GM23248 (cell line): ENCODE data around the gene UNC5C. TPM values are rescaled to one million over a fixed set of nuclear protein-coding genes. Genes with fewer than 3 reads are reported as not detected.

ENCODE experiments used
- DNase-seq: peaks from one replicate; pipeline ENCODE4 v3.0.0-alpha.2; 2015
- H2AFZ ChIP-seq: fragments of 200-600 bp; sonication (generic); 2 replicates; pipeline ENCODE4 v1.6.1; 2016; ENCODE audit warnings: antibody characterized with exemption
- H3F3A ChIP-seq: fragments of 200-600 bp; sonication (generic); 2 replicates; pipeline ENCODE4 v1.6.1; 2016; ENCODE audit warnings: mild to moderate bottlenecking, antibody characterized with exemption, mixed run types; ENCODE audit not compliant: insufficient read depth
- H3K27ac ChIP-seq: fragments of 200-600 bp; sonication (generic); 2 replicates; pipeline ENCODE4 v1.5.1; 2016; ENCODE audit warnings: mild to moderate bottlenecking
- H3K27me3 ChIP-seq: fragments of 200-600 bp; sonication (generic); replicated peaks from 2 replicates; pipeline ENCODE4 v1.6.1; 2016; ENCODE audit warnings: mild to moderate bottlenecking; ENCODE audit not compliant: insufficient read depth
- H3K36me3 ChIP-seq: fragments of 200-600 bp; sonication (generic); 2 replicates; pipeline ENCODE4 v1.6.1; 2016; ENCODE audit warnings: low read depth, mild to moderate bottlenecking
- H3K4me1 ChIP-seq: fragments of 200-600 bp; sonication (generic); 2 replicates; pipeline ENCODE4 v1.6.1; 2016; ENCODE audit warnings: mild to moderate bottlenecking; ENCODE audit not compliant: insufficient read depth
- H3K4me2 ChIP-seq: fragments of 200-600 bp; sonication (generic); one replicate; pipeline ENCODE4 v1.6.1; 2016; ENCODE audit warnings: mild to moderate bottlenecking; ENCODE audit not compliant: unreplicated experiment
- H3K4me3 ChIP-seq: fragments of 200-600 bp; sonication (generic); 2 replicates; pipeline ENCODE4 v1.5.1; 2016; ENCODE audit warnings: mild to moderate bottlenecking
- H3K79me2 ChIP-seq: fragments of 200-600 bp; sonication (generic); 2 replicates; pipeline ENCODE4 v1.6.1; 2016; ENCODE audit warnings: mild to moderate bottlenecking; ENCODE audit not compliant: insufficient read depth
- H3K9ac ChIP-seq: fragments of 200-600 bp; sonication (generic); 2 replicates; pipeline ENCODE4 v1.6.1; 2016; ENCODE audit warnings: mild to moderate bottlenecking
- H3K9me2 ChIP-seq: fragments of 200-600 bp; sonication (generic); 2 replicates; pipeline ENCODE4 v1.6.1; 2016; ENCODE audit warnings: mixed run types, mild to moderate bottlenecking, moderate library complexity; ENCODE audit not compliant: insufficient read depth
- H3K9me3 ChIP-seq: fragments of 200-600 bp; sonication (generic); one replicate; pipeline ENCODE4 v1.6.1; 2017; ENCODE audit warnings: low read depth
- H4K20me1 ChIP-seq: fragments of 200-600 bp; sonication (generic); 2 replicates; pipeline ENCODE4 v1.6.0; 2016; ENCODE audit not compliant: insufficient read depth
- EZH2 ChIP-seq: fragments of 200-600 bp; sonication (generic); IDR thresholded peaks from 2 replicates; pipeline ENCODE4 v1.6.1; 2018; ENCODE audit warnings: antibody characterized with exemption, mild to moderate bottlenecking; ENCODE audit not compliant: insufficient read depth, poor library complexity, severe bottlenecking
- EZH2phosphoT487 ChIP-seq: fragments of 200-600 bp; sonication (generic); IDR thresholded peaks from 2 replicates; pipeline ENCODE4 v1.6.1; 2018; ENCODE audit warnings: antibody characterized with exemption, moderate library complexity, mild to moderate bottlenecking, low read depth; ENCODE audit not compliant: insufficient read depth
- WGBS, 2 experiments: methylation state at CpG; one replicate each; pipeline ENCODE4 v1.1.6; 2015 to 2017; ENCODE audit warnings: low lambda C conversion rate in 2 of 2, low coverage in 1 of 2; ENCODE audit errors: missing lambda C conversion rate in 2 of 2; 5-methylcytosine and 5-hydroxymethylcytosine counted together
- in situ Hi-C: fragments of 300-500 bp; cut with MboI; formaldehyde crosslinking; loops from 2 replicates; pipeline ENCODE4 v1.15.0; 2020
- polyA plus RNA-seq: library from polyadenylated mRNA; unstranded; fragments of >200 nt; fragmentation: Nextera tagmentation; extraction: Ambion mirVana; gene quantifications from 2 replicates; pipeline ENCODE4 v1.2.1, GENCODE V29; 2016
- total RNA-seq: library from RNA; depleted of rRNA; stranded (reverse); fragments of >200 nt; shearing (Covaris generic); gene quantifications from 2 replicates; pipeline ENCODE4 v1.2.3, GENCODE V29; 2014

The UNC5C gene
- total and polyA plus RNA-seq, 2 experiments from 2014 or later = not detected

- Histone ChIP-seq H3K79me2 (no peaks in the 10 kb centered on the region), H3K36me3 (no peaks in the 10 kb centered on the region), H3K9ac (no peak overlapping the region), H3K4me3 (no peak overlapping the region), H3K9me2 (no peaks in the 10 kb centered on the region), H2AFZ (no peak overlapping the region), H3K27me3 (no peaks in the 10 kb centered on the region), H3F3A (no peaks in the 10 kb centered on the region), H3K9me3 (no peaks in the 10 kb centered on the region), H3K27ac (no peak overlapping the region), H3K4me1 (no peaks in the 10 kb centered on the region), H3K4me2 (no peak overlapping the region), H4K20me1 (no peaks in the 10 kb centered on the region)
- DNase-seq = no peak
- WGBS, 2 experiments = 1 to 4% methylated on average over 6 of the region's 6 CpGs
- in situ Hi-C loops = no loop called here
- TF ChIP-seq EZH2phosphoT487 (no peak), EZH2 (no peak)
These were observed 83.8 kb downstream of the UNC5C start for GRCh38 chr4:95465010-95465409.

GRCh38 chr4:95462921-95463320, 85.9 kb downstream of the UNC5C start:
- no peaks in the 10 kb centered on the region for H3K79me2 ChIP-seq
- H3K9ac ChIP-seq = no peak overlapping the region
- no peaks in the 10 kb centered on the region for H3K4me1 ChIP-seq
- TF ChIP-seq EZH2 = no peak
- no peak for TF ChIP-seq EZH2phosphoT487
- no peak overlapping the region for H3K27ac ChIP-seq
- H3K4me2 ChIP-seq = no peak overlapping the region
- no peaks in the 10 kb centered on the region for H3K9me2 ChIP-seq
- no peak overlapping the region for H3K4me3 ChIP-seq
- H4K20me1 ChIP-seq = no peaks in the 10 kb centered on the region
- WGBS, 2 experiments = 24 to 34% methylated on average over 8 of the region's 8 CpGs
- no peak overlapping the region for H2AFZ ChIP-seq
- no peaks in the 10 kb centered on the region for H3F3A ChIP-seq
- no peak for DNase-seq
- H3K27me3 ChIP-seq = no peaks in the 10 kb centered on the region
- H3K36me3 ChIP-seq = no peaks in the 10 kb centered on the region
- in situ Hi-C loops = no loop called here
- H3K9me3 ChIP-seq = no peaks in the 10 kb centered on the region

DNA sequence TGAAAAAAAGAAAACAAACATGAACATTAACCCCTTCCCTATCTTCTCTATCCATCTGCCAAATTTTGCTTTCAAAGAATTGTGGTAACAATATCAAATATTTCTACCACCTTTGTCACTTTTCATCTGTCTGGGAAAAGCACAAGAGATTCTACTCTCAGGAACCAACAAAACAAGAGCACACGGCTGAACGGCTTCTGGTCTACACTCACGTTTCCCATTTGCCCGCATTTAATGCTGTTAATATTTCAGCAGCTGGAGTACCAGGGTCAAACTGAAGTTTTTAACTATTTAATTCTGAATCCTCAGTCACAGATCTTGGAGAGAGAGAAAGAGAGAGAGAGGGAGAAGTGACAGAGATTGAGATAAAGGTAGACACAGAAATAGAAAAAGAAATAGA, 91.4 kb downstream of the UNC5C start:
- Histone ChIP-seq H3K9ac (no peak overlapping the region), H3K79me2 (no peaks in the 10 kb centered on the region), H3K4me1 (no peaks in the 10 kb centered on the region), H3K9me3 (no peaks in the 10 kb centered on the region), H3K27ac (no peak overlapping the region), H4K20me1 (no peaks in the 10 kb centered on the region), H3K27me3 (no peaks in the 10 kb centered on the region), H3K4me2 (no peak overlapping the region), H3K36me3 (no peaks in the 10 kb centered on the region), H2AFZ (no peak overlapping the region), H3K9me2 (no peaks in the 10 kb centered on the region), H3K4me3 (no peak overlapping the region), H3F3A (no peaks in the 10 kb centered on the region)
- 11 to 20% methylated on average over 4 of the region's 4 CpGs for WGBS, 2 experiments
- TF ChIP-seq EZH2 (no peak), EZH2phosphoT487 (no peak)
- no peak for DNase-seq
- in situ Hi-C loops = no loop called here

- Histone ChIP-seq H4K20me1 (no peaks in the 10 kb centered on the region), H3K79me2 (no peaks in the 10 kb centered on the region), H3K4me2 (no peak overlapping the region), H3F3A (no peaks in the 10 kb centered on the region), H3K9me2 (no peaks in the 10 kb centered on the region), H3K9ac (no peak overlapping the region), H3K36me3 (no peaks in the 10 kb centered on the region), H3K4me3 (no peak overlapping the region), H3K27ac (no peak overlapping the region), H3K9me3 (no peaks in the 10 kb centered on the region), H3K27me3 (no peaks in the 10 kb centered on the region), H2AFZ (no peak overlapping the region), H3K4me1 (no peaks in the 10 kb centered on the region)
- WGBS, 2 experiments = 12 to 14% methylated on average over 2 of the region's 2 CpGs
- TF ChIP-seq EZH2phosphoT487 = no peak
- TF ChIP-seq EZH2 = no peak
- in situ Hi-C loops = no loop called here
- no peak for DNase-seq
These were observed 98.5 kb downstream of the UNC5C start for GRCh38 chr4:95450294-95450693.

- WGBS, 2 experiments = 18 to 28% methylated on average over 4 of the region's 4 CpGs
- Histone ChIP-seq H3K4me1 (no peaks in the 10 kb centered on the region), H3K9me2 (no peaks in the 10 kb centered on the region), H3K4me3 (no peak overlapping the region), H3K4me2 (no peak overlapping the region), H2AFZ (no peak overlapping the region), H3K9ac (no peak overlapping the region), H3F3A (no peaks in the 10 kb centered on the region), H3K27me3 (no peaks in the 10 kb centered on the region), H3K36me3 (no peaks in the 10 kb centered on the region), H3K79me2 (no peaks in the 10 kb centered on the region), H3K27ac (no peak overlapping the region), H4K20me1 (no peaks in the 10 kb centered on the region), H3K9me3 (no peaks in the 10 kb centered on the region)
- DNase-seq = no peak
- TF ChIP-seq EZH2 (no peak), EZH2phosphoT487 (no peak)
- in situ Hi-C loops = no loop called here
These were observed 102.6 kb downstream of the UNC5C start for GRCh38 chr4:95446173-95446572.
